Gastroesophageal sphincter (tissue), 4 donors: Measurements from ENCODE around the gene OSBPL1A. TPM values are rescaled to one million over a fixed set of nuclear protein-coding genes. Genes with fewer than 3 reads are reported as not detected.
A peak's percentile ranks its signal among the peaks of the same experiment; 100 is the strongest.

Source experiments
- ATAC-seq: fragments of 150-250 bp; one replicate; pipeline ENCODE4 v1.9.1; 2016; ENCODE audit warnings: mild to moderate bottlenecking, moderate library complexity
- H3K27ac ChIP-seq, 4 donors: fragments of 200-600 bp; sonication (generic) in 3 of 4; 1 replicate in 3 of 4; 2 replicates in 1 of 4; pipeline ENCODE4 v1.5.1; 2016 to 2019
- H3K27me3 ChIP-seq: fragments of 200-600 bp; sonication (generic); one replicate; pipeline ENCODE4 v1.5.1; 2019
- H3K36me3 ChIP-seq, 2 donors: fragments of 200-600 bp; sonication (generic); one replicate each; pipeline ENCODE4 v1.5.1; 2019; ENCODE audit warnings: control low read depth in 1 of 2
- H3K4me1 ChIP-seq, 3 donors: fragments of 200-600 bp; sonication (generic); 1 replicate in 2 of 3; 2 replicates in 1 of 3; pipeline ENCODE4 v1.5.1; 2016 to 2019; ENCODE audit warnings: control low read depth in 2 of 3
- H3K4me3 ChIP-seq, 2 donors: fragments of 200-600 bp; sonication (generic); one replicate each; pipeline ENCODE4 v1.5.1; 2019; ENCODE audit warnings: mild to moderate bottlenecking in 1 of 2, moderate library complexity in 1 of 2
- H3K9me3 ChIP-seq, 3 donors: fragments of 200-600 bp; sonication (generic); one replicate each; pipeline ENCODE4 v1.5.1; 2017 to 2019; ENCODE audit warnings: control low read depth in 2 of 3
- EP300 ChIP-seq: sonication (generic); formaldehyde crosslinking; IDR thresholded peaks from one replicate; pipeline ENCODE4 v1.6.1; 2017; ENCODE audit warnings: antibody characterized with exemption, mild to moderate bottlenecking
- POLR2A ChIP-seq, 2 donors: fragments of 450-650 bp; IDR thresholded peaks; one replicate each; pipeline ENCODE4 v1.6.1; 2017; ENCODE audit warnings: antibody characterized with exemption in 2 of 2, mild to moderate bottlenecking in 2 of 2, moderate library complexity in 1 of 2
- POLR2AphosphoS5 ChIP-seq: sonication (generic); formaldehyde crosslinking; IDR thresholded peaks from one replicate; pipeline ENCODE4 v1.6.1; 2017; ENCODE audit warnings: antibody characterized with exemption
- WGBS, 2 donors: methylation state at CpG; one replicate each; pipeline ENCODE4 v1.1.5; 2018; ENCODE audit warnings: low coverage in 1 of 2; 5-methylcytosine and 5-hydroxymethylcytosine counted together
- total RNA-seq, 4 donors: library from RNA; depleted of rRNA; stranded (reverse); fragments of >200 nt; gene quantifications; one replicate each; pipeline ENCODE4 v1.1.0, GENCODE V29; 2016
- TF ChIP-seq, protein P1 (sequence below), 4 experiments: fragments of 200-600 bp in 2 of 4; fragments of 450-650 bp in 2 of 4; sonication (generic) in 1 of 4; IDR thresholded peaks; one replicate each; pipeline ENCODE4 v1.5.1; 2017 to 2019; ENCODE audit warnings: antibody characterized with exemption in 4 of 4, mild to moderate bottlenecking in 2 of 4, moderate library complexity in 2 of 4

OSBPL1A gene
- total RNA-seq, 4 donors from 2014 or later = 97.1 to 120 (median 116) TPM

- no peak for TF ChIP-seq POLR2AphosphoS5
- TF ChIP-seq POLR2A (IDR thresholded peaks at IDR 0.05) = no peak
- TF ChIP-seq, protein P1, sequence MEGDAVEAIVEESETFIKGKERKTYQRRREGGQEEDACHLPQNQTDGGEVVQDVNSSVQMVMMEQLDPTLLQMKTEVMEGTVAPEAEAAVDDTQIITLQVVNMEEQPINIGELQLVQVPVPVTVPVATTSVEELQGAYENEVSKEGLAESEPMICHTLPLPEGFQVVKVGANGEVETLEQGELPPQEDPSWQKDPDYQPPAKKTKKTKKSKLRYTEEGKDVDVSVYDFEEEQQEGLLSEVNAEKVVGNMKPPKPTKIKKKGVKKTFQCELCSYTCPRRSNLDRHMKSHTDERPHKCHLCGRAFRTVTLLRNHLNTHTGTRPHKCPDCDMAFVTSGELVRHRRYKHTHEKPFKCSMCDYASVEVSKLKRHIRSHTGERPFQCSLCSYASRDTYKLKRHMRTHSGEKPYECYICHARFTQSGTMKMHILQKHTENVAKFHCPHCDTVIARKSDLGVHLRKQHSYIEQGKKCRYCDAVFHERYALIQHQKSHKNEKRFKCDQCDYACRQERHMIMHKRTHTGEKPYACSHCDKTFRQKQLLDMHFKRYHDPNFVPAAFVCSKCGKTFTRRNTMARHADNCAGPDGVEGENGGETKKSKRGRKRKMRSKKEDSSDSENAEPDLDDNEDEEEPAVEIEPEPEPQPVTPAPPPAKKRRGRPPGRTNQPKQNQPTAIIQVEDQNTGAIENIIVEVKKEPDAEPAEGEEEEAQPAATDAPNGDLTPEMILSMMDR (IDR thresholded peaks at IDR 0.05) = no peak
- TF ChIP-seq EP300 = no peak
- no peak for ATAC-seq
- peaks cover 0 to 7% of the 10 kb centered on the region in 2 donors for H3K36me3 ChIP-seq
Measured at GRCh38 chr18:24220318-24220688, 177.3 kb downstream of the OSBPL1A start.

GRCh38 chr18:24219561-24220317 lies 177.9 kb downstream of the OSBPL1A start:
- Histone ChIP-seq H3K4me1 (peaks cover 0 to 45% (median 7%) of the 10 kb centered on the region in 3 donors), H3K27ac (no peak overlapping the region), H3K36me3 (peaks cover 0 to 5% of the 10 kb centered on the region in 2 donors), H3K4me3 (no peak overlapping the region), H3K9me3 (no peaks in the 10 kb centered on the region), H3K27me3 (no peaks in the 10 kb centered on the region)
- no peak for ATAC-seq
- WGBS, 2 donors = 85 to 96% methylated on average over 3 to 7 of the region's 7 CpGs
- TF ChIP-seq, protein P1 (IDR thresholded peaks at IDR 0.05) = no peak
- no peak for TF ChIP-seq EP300
- no peak for TF ChIP-seq POLR2AphosphoS5
- no peak for TF ChIP-seq POLR2A (IDR thresholded peaks at IDR 0.05)

More at GRCh38 chr18:24220318-24220688, 177.3 kb downstream of the OSBPL1A start:
- Histone ChIP-seq H3K27ac (no peak overlapping the region), H3K27me3 (no peaks in the 10 kb centered on the region), H3K4me3 (no peak overlapping the region), H3K9me3 (no peaks in the 10 kb centered on the region), H3K4me1 (peaks cover 0 to 39% (median 3%) of the 10 kb centered on the region in 3 donors)
- 94% methylated on average over 2 of the region's 2 CpGs; no CpG with 5 or more reads in 1 of the 2 donors for WGBS, 2 donors

GRCh38 chr18:24214913-24215312 lies 182.7 kb downstream of the OSBPL1A start:
- WGBS, 2 donors = 17 to 43% methylated on average over 1 of the region's 1 CpG
- H3K4me1 ChIP-seq = peaks cover 0 to 59% (median 16%) of the 10 kb centered on the region in 3 donors
- TF ChIP-seq POLR2A (IDR thresholded peaks at IDR 0.05) = no peak
- TF ChIP-seq POLR2AphosphoS5 = no peak
- TF ChIP-seq, protein P1 (IDR thresholded peaks at IDR 0.05) = no peak
- no peak for TF ChIP-seq EP300
- H3K9me3 ChIP-seq = no peaks in the 10 kb centered on the region
- H3K36me3 ChIP-seq = no peaks in the 10 kb centered on the region
- H3K4me3 ChIP-seq = no peak overlapping the region
- H3K27ac ChIP-seq = peak overlapping the region; percentile 44 to 76 (median 62)
- H3K27me3 ChIP-seq = no peaks in the 10 kb centered on the region
- ATAC-seq = no peak

DNA sequence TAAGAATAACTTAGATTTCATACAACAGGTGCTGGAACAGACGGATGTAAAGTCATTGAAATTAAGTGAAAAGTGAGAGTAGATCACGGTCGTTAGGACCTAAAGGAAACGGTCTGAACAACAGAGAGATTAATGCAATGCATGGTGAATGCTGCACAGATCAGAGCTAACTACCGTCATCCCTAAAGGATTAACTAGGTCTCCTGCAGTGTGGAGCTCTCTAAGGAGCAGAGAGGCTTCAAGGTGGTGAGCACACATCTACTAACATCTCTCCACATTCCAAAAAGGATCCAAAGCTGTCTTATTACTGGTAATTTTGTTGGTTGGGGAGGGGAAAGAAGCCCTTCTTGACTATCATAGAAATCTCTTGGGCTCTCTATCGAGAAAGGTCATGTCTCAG lies 183.5 kb downstream of the OSBPL1A start:
- ATAC-seq = no peak
- Histone ChIP-seq H3K9me3 (no peaks in the 10 kb centered on the region), H3K4me1 (peaks cover 0 to 55% (median 16%) of the 10 kb centered on the region in 3 donors), H3K27me3 (no peaks in the 10 kb centered on the region), H3K4me3 (no peak overlapping the region), H3K36me3 (no peaks in the 10 kb centered on the region), H3K27ac (peak overlapping the region; percentile 44 to 76 (median 58))
- WGBS, 2 donors = 82 to 88% methylated on average over 5 to 6 of the region's 6 CpGs
- no peak for TF ChIP-seq POLR2A (IDR thresholded peaks at IDR 0.05)
- TF ChIP-seq, protein P1 (IDR thresholded peaks at IDR 0.05) = no peak
- TF ChIP-seq POLR2AphosphoS5 = no peak
- no peak for TF ChIP-seq EP300

GRCh38 chr18:24212939-24213338 lies 184.7 kb downstream of the OSBPL1A start:
- WGBS, 2 donors = 41 to 60% methylated on average over 4 to 6 of the region's 6 CpGs
- H3K4me1 ChIP-seq = peaks cover 0 to 55% (median 16%) of the 10 kb centered on the region in 3 donors
- peak; percentile 86 for ATAC-seq

More at GRCh38 chr18:24212939-24213338, 184.7 kb downstream of the OSBPL1A start:
- TF ChIP-seq EP300 = no peak
- TF ChIP-seq, protein P1 (IDR thresholded peaks at IDR 0.05) = no peak
- TF ChIP-seq POLR2A (IDR thresholded peaks at IDR 0.05) = no peak
- peak; percentile 79 for TF ChIP-seq POLR2AphosphoS5
- H3K4me3 ChIP-seq = no peak overlapping the region
- peak overlapping the region; percentile 70 to 76 (median 72) for H3K27ac ChIP-seq
- no peaks in the 10 kb centered on the region for H3K9me3 ChIP-seq
- no peaks in the 10 kb centered on the region for H3K27me3 ChIP-seq
- no peaks in the 10 kb centered on the region for H3K36me3 ChIP-seq
